T-helper 1 cell (primary cell): Measurements from ENCODE around the gene MAML2.

Experiments used
- DNase-seq, 5 donors: peaks; one replicate each; pipeline ENCODE4 v3.0.0-alpha.2; 2012 to 2020

MAML2 gene

DNA sequence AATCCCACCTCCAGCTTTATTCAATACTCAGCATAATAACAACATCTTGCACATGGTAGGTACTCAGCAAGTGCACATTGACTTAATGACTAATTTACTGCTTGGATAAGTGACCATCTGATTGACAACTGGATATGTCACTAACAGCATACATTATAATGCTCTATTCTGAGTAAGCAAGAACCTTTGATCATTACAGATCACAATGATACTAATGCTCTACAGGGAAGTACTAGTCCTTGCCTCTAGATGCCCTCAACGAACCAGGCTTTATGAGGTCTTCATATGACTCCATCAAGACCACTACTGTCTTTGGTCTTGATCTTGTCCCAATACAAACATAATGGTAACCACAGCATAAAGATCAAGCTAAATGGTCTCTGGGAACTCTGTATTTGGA lies 251.5 kb downstream of the MAML2 start:
- peak in 2 of 5 donors; percentile 6 to 49 for DNase-seq

DNA sequence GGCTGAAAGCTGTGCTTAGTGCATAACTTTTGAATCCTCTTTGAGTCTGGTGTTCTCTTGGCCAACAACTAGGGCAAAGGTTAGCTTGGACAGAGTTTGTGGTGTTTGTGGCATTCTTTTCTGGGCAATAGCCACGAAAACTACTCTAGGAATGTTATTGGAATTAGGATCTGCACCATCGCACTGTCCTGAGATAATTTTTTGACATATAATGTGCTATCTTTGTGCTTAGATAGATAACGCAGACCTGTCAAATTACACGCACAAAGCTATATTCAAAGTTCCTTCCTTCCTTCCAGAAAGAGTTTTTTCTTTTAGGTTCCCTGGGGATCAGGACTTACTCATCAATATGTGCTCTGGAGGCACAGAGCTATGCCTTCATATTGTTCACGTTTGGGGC lies 252.3 kb downstream of the MAML2 start:
- DNase-seq = no peak

DNA sequence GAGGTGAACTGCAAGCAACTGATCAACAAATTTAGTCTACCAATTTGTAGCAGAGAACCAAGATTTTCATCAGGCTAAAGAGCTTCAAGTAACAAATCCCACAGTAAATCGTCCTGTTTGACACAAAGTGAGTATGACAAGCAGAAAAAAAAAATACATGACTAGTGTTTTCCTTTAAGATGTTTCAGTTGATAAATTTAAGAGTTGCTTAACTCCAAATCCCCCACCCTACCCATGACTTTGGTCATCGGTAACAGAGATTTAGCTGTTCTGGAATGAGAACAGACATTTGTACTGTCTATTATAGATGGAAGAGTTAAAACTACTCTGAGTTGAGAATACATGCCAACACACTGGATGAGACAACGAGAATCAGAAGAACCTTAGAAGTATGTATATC lies 254.1 kb downstream of the MAML2 start:
- no peak for DNase-seq

DNA sequence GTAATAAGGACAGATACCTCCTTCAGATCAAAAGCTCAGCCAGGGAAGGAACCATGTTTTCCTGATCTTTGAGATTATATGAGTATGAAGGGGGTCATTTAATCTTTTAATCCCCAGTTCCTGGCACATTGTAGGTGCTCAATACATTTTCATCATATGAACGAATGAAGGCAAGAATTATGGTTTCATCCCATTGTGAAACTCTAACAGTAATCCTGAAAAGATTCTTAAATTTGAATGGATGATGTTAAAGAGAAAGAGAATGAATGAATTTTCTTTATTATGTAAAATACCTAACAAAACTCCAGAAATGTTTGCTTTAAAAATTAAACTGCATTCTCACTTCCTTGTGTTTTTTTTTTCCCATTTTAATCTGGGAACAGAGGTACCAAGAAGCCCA lies 256.9 kb downstream of the MAML2 start:
- DNase-seq = no peak

DNA sequence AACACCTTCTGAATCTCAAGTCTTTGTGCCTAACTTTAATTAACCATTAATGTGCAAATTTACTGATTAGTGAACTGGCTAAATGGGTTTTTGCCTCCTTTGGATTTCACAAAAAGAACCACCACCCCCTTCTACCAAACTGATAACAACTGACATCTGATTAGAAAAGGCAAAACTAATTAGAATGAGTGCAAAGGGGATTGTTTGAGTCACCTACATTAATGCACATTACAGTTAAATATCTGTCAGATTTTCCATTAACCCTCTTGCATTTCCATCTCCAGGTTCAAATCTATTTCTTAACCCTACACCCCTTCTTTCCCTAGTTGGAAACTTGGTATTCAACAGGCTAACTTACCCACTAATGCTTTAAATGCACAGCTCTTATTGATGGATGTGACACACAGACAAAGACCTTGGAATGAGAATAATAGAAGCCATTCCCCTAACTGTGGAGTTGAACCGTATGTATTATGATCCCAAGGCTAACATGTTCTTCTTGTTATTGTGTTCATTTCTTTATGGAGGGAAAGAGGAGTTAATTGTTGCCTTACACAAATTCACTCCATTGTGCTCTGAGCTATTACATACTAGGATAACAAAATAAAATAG lies 257.6 kb downstream of the MAML2 start:
- DNase-seq = no peak

DNA sequence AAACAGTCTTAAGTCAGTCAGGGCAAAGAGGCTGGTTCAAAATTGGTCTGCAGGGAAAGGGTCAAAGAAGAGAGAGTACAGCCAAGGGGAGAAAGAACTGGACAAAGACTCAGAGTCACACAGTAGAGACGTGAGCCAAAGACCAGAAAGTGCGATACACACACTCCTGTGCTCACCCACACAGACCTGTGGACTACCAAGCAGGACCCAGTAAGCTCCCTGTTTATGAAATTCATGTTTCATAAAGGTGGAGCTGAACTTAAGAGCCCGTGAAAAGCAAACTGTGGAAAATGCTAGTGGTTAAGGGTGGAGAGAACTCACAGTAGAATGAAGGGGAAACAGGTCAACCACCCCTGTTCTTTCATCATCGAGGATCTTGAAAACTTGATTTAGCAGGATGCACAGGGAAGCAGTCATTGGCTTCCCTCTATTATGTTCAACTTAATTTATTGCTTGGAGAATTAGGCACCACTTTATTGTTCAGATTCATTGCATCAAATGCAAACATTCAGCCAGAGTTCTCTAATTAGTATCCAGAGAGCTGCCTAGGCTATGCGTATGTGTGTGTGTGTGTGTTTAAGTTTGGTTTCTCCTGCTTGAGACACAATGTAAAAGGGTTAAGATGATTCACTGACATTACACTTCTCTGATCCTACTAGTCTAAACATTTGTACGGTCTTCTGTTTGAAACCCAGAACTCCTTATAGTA lies 258.2 kb downstream of the MAML2 start:
- DNase-seq = no peak

DNA sequence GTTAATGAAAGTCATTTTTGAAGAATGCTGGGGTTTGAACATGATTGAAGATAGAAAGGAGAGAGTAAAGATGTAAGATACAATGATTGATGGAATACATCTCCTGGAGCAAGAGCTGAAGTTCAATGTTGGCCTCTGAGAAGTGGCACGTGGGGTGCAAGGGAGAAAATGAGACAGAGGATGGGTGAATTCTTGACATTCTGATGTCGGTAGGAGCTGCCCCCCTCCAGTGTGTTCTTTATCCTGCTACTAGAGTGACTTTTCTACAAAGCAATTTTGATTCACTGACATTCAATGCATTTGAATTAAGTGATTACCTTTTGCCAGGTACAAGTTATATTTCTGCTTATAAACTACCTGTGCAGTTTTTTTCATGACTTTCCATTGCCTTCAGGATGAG lies 260.1 kb downstream of the MAML2 start:
- DNase-seq = no peak

DNA sequence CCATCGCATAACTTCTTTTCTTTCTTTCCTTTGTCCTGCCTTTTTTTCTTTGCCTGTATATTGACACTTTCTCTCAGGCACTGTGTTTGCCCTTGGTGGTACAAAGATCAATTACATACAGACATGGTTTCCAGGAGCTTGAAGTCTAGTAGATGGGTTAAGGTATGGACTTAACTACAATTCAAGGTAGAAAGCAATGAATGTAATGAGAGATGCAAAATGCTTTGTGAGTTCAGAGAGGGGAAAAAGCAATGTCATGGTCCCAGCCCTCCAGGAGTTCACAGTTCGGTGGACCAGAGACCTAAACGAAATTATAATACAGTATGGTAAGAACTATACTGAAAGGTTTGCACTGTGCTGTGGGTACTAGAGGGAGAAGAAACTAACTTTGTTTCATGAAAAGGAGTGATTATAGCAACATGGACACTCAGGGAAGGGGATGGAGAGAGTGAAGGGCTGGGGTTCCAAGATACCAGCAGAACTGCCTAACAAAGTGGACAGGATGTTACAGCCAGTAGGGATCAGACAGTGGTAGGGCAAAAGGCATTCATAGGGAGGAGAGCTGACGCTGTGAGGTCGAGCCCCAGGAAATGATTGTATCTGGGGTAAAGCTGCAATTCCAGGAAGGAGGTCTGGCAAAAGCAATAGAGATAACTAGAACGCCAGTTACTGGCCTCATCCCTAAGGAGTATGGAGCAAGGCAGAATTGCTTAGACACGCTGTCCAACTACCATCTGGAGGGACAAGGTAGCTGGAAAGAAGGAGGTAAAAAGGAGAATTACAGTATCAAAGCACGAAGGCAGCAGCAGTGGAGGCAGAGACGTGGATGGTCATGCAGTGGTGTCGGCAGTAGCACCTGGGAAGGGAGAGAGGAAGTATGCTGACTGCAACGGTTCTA lies 260.7 kb downstream of the MAML2 start:
- DNase-seq = no peak

DNA sequence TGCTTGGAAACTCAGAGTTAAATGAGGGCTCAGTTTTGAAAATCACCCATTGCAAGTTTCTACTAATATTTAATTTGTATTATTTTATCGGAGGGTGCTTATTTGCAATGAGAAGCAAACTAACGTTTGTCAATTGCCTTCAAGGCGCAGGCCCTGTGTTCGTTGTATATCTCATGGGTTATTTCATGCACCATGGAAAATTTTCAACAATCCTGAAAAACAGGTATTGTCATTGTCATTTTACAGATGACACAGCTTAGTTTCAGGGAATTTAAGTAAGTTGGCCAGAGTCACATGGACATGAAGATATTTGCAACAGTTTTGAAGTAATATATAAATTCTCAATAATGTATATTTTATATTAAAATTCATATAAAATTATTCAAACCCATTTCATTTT lies 261.4 kb downstream of the MAML2 start:
- DNase-seq = no peak

DNA sequence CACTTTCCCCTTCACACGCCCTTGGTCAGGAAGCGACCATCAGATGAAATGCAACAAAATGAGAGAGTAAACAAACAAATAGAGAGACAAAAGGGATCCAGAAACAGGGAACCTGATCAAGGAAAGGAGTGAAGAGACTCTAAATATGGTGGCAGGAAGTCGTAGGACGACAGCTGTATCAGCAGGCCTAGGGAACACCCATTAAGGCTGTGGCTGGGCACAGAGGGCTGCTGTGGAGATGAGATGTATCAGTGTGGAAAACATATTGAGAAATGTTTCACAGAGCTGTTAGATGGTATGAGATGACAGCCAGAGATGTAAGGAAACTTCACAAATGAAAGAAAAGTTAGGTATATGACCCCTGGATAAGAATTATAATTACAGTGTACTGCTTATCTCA lies 263.3 kb downstream of the MAML2 start:
- no peak for DNase-seq

DNA sequence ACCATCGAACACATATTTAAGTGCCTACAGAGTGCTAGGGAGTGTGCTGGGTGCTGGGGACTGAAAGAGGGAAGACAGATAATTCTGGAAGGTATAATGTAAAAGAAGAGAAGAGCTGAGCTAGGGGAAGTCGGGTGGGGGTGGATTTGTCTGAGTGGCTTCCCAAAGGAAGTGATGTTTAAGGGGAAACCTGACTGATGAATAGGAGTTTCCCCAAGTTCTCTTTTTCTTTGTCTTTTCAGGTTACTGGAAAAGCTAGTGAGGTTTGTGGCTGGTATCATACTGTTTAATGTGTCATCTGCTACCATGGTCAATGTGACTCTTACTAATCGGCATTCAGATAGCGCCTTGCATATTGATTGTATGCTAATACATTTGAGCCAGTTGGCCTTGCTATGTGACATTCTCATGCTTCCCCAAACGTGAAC lies 267.4 kb downstream of the MAML2 start:
- no peak for DNase-seq

DNA sequence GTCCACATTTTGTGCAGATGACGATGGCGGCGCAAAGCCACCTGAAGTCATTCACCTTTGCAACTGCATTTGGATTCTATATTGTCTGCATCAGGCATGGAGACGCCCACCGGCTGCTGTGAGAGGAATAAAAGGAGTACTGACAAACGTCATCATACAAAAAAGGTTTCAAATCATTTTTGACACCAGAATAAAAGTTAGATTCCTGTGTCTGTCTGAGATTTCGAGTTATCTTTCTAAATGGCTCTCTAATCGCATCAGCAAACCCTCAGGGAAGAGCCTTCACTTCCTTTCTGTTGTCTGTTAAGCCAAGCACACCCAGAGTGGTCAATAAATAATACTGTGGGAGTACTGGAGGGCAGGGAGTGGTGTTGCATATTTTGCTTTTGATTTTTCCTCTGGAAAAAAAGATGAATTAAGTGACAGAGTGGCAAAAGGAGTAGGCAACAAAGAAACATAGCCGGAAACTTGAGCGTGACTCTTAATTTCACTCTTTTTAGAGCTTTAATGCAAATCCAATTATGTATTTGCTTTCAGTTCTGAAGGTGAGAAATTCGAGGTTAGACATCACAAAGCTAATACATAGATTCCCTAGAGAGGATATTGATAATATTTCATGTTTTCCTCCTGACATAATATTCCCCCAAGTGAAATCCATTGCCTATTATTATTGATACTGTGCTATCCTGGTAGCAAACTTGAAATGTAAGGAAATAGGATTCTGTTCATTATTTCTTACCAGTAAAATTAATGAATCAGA lies 268.3 kb downstream of the MAML2 start:
- no peak for DNase-seq

DNA sequence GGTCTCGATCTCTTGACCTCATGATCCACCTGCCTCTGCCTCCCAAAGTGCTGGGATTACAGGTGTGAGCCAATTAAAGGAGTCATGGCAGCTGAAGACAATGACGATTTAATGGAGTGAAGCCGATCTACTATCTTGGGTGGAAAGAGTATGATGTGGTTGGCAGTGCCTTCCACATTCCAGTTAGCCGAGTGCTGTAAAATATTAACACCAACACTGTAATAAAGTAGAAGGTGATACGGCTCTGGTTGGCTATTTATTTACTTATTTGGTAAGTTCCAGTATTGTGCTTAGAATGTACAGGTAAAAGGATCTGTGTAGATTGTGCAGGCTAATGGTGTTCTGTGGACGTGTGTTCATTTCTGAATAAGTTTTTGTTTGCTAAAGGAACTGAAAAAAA lies 269.5 kb downstream of the MAML2 start:
- DNase-seq = no peak

DNA sequence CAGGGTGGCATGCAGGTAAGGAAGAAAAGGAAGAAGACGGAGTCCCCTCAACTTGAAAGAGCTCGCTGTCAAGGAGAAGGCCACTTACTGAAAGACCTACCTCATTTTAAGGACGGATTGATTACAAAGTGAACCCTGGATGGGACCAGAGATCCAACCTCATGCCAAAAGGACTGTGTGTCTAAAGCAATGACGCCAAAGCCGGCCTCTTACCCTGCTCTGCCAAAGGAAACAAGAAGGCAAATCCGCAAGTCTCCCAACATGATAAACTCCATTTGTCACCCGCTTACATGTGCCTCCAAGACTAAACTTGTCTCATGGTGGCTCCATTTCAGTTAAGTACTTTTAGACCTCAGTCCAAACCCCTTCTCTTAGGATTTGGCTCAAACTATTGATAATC lies 270.4 kb downstream of the MAML2 start:
- no peak for DNase-seq

DNA sequence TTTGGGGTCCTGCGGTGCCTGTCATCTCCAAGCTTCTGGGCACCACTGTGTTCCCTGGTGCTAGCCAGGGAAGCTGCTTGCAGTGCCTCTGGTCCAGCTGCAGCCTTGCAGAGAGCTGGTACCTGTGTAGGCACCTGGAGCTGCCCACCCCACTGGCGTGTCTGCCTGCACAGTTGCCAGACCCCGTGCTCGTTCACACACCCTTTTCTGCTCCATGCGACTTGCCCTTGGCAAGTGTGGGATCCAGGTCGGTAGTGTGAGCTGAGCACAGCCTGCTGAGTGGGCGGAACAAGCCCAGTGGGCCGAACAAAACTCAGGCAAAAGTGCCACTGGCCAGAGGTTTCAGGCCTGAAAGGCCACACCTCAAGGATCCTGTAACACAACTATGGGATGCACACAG lies 272.5 kb downstream of the MAML2 start:
- no peak for DNase-seq

DNA sequence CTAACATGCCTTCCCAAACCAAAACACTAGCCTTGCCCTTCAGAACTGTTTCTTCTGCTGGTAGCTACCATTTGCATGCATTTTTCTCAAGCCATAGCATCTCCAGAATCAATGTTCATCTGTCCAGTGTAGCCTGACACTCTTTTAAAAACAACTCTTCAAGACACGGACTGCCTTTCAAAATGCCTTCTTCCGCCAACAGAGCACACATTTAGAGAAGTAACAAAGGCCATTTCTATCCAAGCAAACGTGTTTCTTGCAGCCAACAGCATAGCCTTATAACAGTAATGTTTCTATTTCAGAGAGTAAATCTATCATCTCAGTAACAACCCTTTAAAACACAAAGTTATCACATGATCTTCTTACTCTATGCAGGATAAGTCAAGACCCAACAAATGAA lies 275.8 kb downstream of the MAML2 start:
- DNase-seq = no peak

DNA sequence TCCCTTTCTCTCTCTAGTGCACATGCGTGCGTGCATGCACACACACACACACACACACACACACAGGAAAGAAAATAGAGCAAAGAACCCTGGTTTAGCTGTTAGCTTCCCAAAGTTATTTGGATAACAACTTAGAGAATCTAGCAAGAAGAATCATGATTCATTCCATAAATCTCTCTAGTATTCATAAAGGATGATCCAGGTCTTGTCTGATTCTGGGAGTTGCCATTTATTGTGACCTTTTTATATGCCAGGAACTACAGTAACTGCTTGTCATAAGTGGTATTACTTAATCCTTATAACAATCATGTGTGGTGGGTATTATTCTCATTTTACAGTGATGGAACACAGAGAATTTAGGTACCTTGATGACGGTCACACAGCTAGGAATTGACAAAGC lies 277.6 kb downstream of the MAML2 start:
- no peak for DNase-seq

DNA sequence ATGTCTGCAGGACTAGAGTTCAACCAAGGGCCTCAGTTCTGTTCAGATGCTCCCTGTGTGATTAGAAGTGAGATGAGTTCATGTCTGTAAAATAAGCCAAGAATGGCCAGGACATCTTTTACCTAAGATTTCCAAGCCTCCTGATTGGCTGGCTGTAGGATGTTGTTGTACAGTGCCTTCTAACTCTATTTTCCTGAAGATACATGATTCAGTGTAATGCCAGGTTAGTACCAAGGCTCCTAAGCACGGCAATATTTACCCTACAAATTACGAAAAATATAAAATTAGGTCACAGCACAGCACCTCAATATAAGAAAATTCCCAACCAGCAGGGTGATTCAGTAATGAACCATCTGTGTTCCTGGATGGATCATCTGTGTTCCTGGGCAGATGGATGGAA lies 279.1 kb downstream of the MAML2 start:
- no peak for DNase-seq

DNA sequence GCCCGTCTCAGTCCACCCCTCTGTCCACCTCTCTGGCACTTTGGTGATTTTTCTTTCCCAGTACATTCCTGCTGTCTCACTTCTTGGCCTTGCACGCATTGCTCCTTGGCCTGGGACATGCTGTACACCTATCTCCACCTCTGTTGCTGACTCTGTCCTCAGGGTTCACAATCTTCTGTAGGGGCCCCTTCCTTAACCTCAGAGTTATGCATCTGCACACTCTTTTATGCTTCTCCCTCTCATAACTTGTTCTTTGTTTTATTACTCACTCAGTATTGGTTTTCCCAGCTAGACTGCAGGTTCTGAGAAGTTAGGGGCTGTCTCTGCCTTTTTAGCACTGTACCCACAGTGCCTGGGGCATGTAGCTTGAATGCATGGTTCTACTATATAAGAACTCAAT lies 279.9 kb downstream of the MAML2 start:
- DNase-seq = no peak

DNA sequence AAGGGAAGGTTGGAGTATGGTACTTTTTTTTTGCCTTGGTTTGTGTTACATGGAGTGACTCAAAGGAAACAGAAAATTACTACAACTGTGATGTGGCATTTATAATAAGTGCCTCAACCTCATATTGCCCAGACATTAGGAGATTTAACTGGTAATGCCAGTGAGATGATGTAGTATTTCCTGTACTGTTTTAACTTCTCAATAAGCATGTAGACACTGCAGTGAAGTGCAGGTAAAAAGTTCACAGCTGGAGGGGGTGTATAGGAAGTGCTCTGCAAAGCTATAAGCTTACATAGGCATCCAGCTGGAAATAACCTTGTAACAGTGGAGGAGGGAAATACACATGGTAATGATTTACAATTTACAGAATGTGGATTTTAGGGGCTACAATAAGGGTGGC lies 280.9 kb downstream of the MAML2 start:
- DNase-seq = peak in 1 of 5 donors; percentile 72

DNA sequence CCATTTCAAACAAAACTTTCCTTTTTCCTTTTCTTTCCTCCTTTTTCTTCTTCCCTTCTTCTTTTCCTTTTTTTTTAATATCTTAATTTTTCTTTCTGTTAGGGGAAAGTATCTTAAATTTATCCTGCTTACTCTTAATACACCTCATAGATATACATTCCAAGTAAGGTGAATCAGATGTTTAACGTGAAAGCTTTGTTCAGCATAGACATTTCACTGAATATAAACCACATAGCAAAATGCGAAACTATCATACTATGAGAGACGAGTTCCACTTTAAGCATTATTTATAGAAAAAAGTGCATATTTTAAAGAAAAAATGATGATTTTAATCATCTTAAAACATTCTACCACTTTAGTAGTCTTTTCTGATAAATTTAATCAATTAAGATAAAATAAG lies 281.3 kb downstream of the MAML2 start:
- no peak for DNase-seq

DNA sequence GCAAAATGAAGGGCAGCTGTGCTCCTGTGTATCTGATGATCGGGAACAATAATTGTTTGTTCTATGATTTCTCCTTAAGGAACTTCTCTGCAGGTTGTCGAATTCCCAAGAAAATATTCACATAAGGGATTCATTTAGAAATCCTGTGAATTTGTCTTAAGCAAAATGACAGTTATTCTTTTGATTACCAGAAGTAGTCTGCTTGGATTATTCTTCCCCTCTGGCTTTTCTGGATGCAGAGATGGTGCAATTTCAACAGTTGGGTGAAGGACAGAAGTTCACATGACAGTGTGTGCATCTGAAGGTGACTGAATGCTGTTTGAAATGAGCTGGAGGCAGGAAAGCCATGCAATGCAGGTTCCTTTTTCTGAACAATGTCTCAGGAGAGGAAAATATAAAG lies 281.9 kb downstream of the MAML2 start:
- DNase-seq = no peak

DNA sequence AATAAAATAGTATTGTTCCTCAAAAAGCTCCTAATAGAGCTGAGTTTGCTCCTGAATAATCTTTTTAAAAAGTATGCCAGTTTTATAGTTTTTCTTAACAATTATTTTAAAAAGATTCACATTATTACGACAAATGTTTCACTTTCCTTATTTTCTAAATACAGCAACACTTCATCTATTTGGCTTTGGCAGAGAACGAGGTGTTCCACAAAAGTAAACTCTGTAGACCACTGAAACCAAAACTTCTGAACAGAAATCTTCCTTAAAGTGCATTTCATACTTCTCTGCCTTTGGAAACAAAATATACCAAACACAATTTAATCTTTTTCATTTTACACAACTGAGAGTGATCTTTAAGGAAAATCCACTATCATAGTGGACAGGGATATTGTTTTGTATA lies 285.5 kb downstream of the MAML2 start:
- no peak for DNase-seq
